LNCaP clone FGC (cell line): Measurements from ENCODE around the gene SNTB2.
A peak's percentile ranks its signal among the peaks of the same experiment; 100 is the strongest.

Experiments used
- DNase-seq: peaks from one replicate; pipeline ENCODE4 v3.0.0-alpha.2; 2011; ENCODE audit warnings: low read depth
- H3K4me3 ChIP-seq: 2 replicates; pipeline ENCODE4 v1.5.1; 2011; ENCODE audit warnings: mild to moderate bottlenecking, low read depth, low read length, control low read depth
- TF ChIP-seq, protein P1 (sequence below): IDR thresholded peaks from 2 replicates; pipeline ENCODE4 v1.5.1; 2012; ENCODE audit warnings: mild to moderate bottlenecking; ENCODE audit not compliant: control insufficient read depth, insufficient read depth; ENCODE audit errors: extremely low read depth

The SNTB2 gene

DNA sequence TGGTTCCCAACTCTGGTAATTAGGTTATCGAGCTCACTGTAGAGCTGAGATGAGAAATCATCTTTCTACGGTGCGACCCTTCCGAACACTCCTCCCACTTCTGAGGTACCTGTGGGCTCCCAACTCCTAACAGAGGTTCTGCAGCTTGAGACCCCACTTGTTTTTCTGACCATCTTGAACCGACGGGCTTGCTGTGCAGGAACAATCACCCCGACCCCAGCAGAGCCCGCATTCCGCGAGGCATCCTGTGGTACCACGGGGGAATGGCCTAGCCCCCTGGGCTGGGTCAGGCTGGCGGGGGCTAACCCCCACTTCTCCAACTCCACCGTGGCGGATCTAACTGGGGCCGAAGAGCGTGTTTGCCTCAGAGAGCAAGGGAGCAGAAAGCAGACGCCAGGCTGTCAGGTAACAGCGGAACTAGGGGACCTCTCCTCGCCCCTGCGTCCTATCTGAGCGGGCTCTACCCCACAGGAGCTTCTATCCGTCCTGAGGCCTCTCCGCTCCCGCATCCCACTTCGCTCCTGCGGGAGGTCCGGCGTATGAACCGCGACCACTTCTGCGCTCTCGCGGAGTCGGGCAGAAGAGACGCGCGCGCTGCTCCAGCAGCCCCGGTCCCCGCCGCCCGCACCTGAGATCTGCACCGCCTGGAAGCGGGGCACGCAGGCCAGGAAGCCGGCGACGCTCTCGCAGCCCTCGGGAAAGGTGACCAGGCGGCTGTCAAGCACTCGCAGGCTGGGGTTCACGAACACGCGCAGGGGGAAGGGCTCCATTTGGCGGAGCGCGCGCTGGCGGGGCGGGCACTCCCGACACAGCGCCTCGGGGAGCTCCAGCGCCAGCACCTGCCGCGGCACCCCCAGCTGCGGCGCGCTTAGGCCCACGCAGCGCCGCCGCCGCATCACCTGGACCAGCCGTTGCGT, 142.7 kb downstream of the SNTB2 start:
- peak overlapping the region; percentile 90 for H3K4me3 ChIP-seq
- DNase-seq = no peak
- TF ChIP-seq, protein P1, sequence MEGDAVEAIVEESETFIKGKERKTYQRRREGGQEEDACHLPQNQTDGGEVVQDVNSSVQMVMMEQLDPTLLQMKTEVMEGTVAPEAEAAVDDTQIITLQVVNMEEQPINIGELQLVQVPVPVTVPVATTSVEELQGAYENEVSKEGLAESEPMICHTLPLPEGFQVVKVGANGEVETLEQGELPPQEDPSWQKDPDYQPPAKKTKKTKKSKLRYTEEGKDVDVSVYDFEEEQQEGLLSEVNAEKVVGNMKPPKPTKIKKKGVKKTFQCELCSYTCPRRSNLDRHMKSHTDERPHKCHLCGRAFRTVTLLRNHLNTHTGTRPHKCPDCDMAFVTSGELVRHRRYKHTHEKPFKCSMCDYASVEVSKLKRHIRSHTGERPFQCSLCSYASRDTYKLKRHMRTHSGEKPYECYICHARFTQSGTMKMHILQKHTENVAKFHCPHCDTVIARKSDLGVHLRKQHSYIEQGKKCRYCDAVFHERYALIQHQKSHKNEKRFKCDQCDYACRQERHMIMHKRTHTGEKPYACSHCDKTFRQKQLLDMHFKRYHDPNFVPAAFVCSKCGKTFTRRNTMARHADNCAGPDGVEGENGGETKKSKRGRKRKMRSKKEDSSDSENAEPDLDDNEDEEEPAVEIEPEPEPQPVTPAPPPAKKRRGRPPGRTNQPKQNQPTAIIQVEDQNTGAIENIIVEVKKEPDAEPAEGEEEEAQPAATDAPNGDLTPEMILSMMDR = no peak

DNA sequence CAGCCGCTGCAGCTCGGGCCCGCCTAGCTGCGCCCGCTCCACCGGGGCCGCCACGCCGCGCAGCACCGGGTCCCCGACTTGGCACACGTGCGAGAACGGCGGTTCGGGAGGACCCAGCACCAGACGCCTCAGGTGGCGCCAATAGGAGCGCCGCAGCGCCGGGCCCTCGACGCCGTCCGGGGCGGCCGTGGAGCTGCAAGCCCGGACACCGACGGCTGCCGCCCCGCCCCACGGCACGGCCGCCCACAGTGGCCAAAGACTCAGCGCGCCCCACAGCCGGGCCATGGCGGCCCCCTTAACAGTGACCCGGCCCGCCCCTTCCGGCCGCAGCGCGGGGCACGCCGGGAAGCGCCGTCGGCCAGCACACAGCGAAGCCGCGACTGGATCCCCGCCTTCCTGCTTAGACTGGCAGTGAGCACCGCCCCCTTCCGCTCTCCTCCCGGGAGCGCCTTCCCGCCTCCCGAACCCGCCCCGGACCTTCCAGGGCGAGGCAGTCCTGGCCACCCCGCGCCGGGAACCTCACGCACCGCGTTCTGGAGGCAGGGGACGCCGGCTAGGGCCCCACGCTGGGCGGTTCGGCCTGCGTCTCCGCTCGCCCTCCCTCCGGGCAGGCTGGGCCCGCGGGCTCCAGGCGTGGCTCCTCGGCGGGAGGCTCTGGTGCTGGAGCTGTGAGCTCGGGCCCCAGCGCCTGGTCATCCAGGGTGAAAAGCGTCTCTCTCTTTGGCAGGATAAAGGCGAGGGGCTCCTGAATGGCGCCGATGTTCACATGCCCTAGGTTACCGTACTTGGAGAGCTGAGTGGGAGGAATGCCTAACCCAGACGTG, 143.5 kb downstream of the SNTB2 start, which contains the start of gene PDF:
TSS of gene PDF (minus strand) at position 303 of the 824 bp plus-strand sequence. CDS start at position 285, 18 bp downstream.
- TF ChIP-seq, protein P1 = no peak
- DNase-seq = peak; percentile 73
- H3K4me3 ChIP-seq = peak within 1 kb of the TSS; percentile 90

DNA sequence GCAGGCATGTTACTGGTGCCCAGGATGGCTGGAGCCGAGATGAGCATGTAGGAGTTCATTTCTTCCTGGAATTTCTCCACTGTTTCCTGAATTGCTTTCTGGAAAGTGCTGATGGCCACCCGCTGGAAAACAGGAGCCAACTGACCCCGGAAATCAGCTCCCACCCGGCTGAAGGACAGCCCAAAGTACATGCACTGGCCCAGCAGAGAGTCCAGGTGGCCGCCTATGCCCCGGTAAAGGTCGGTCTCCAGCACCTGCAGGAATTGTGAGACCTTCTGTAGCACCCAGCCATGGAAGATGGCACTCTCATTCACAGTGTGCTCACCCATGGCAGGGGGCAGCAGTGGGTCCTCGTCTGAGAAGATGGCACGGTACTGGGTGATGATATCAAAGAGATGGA, 147.7 kb downstream of the SNTB2 start:
- TF ChIP-seq, protein P1 = no peak
- no peak for DNase-seq

DNA sequence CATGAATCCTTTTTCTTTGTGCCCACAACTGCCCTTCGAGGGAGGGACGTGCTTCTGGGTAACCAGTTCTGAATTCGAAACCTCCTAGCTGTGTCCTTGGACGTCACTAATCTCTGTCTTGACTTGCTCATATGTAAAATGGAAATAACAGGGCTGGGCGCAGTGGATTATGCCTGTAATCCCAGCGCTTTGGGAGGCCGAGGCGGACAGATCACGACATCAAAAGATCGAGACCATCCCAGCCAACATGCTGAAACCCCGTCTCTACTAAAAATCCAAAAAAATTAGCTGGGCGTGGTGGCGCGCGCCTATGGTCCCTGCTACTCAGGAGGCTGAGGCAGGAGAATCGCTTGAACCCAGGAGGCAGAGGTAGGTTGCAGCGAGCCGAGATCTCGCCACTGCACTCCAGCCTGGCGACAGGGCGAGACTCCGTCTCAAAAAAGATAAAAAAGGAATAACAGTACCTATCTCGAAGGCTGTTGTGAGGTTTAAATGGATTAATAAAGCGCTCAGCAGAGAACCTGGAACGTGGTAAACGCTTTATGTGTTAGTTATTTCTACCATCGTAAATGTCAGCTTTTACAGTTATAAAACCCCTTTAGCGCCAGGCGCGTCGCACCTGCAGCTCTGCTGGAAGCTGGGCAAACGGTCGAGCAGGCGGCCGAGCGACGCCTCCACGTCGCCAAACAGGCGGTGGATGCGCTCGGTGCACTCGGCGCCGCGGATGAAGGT, 151.8 kb downstream of the SNTB2 start:
- TF ChIP-seq, protein P1 = no peak
- peak overlapping the region; percentile 95 for H3K4me3 ChIP-seq
- DNase-seq = no peak

More for the DNA sequence above, 147.7 kb downstream of the SNTB2 start:
- no peak overlapping the region for H3K4me3 ChIP-seq

DNA sequence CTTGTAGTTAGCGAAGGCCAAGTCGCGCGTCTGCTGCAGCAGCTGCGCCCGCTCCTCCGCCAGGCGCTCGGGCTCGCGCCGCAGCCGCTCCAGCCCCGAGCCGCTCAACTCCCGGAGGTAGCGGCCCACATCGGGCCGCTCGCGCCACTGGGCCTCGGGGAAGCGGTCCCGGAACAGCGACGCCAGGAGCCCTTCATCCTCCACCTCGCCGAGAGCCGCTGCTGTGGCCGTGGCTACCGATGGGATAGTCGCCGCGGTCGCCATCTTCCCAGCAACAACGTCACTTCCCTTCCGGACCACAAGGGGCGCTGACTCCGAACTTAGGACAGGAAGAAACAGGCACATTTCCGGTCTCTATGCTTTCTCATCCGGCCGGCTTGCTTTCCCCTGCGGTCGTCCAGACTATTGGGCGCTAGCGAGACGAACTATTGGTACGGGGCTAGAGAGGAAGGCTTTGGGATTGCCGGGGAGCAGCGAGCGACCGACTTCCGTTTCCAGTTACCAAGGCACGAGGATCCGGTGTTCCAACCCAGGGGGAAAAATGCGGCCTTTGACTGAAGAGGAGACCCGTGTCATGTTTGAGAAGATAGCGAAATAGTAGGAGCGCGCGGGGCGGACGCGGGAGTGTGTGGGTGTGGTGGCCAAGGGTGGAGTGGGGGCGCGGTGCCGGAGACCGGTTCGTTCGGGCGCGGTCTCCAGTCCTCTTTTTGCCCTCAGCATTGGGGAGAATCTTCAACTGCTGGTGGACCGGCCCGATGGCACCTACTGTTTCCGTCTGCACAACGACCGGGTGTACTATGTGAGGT, 152.5 kb downstream of the SNTB2 start, which contains the start of the genes COG8 and NIP7:
TSS of gene COG8 (minus strand) at position 276 of the 806 bp plus-strand sequence. CDS start at position 264, 12 bp downstream.
TSS of gene NIP7 (plus strand) at position 484 of the 806 bp plus-strand sequence. CDS start at position 542, 58 bp downstream.
- peak; percentile 97 for DNase-seq
- H3K4me3 ChIP-seq = peak within 1 kb of the TSS; percentile 95
- TF ChIP-seq, protein P1 = peak; percentile 88
